ENCODE data around the gene ASIC2.

The ASIC2 gene

GRCh38 chr17:33258296-33258695, 34.8 kb downstream of the ASIC2 start:
- H3K27ac ChIP-seq (replicated peaks) = no peak overlapping the region
- TF ChIP-seq POLR2AphosphoS5 (IDR thresholded peaks at IDR 0.05; ENCODE audit: low read depth) = no peak
- TF ChIP-seq, protein P1, sequence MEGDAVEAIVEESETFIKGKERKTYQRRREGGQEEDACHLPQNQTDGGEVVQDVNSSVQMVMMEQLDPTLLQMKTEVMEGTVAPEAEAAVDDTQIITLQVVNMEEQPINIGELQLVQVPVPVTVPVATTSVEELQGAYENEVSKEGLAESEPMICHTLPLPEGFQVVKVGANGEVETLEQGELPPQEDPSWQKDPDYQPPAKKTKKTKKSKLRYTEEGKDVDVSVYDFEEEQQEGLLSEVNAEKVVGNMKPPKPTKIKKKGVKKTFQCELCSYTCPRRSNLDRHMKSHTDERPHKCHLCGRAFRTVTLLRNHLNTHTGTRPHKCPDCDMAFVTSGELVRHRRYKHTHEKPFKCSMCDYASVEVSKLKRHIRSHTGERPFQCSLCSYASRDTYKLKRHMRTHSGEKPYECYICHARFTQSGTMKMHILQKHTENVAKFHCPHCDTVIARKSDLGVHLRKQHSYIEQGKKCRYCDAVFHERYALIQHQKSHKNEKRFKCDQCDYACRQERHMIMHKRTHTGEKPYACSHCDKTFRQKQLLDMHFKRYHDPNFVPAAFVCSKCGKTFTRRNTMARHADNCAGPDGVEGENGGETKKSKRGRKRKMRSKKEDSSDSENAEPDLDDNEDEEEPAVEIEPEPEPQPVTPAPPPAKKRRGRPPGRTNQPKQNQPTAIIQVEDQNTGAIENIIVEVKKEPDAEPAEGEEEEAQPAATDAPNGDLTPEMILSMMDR (IDR thresholded peaks at IDR 0.05; ENCODE audit: insufficient read depth, low read length) = no peak
- TF ChIP-seq, protein P2, sequence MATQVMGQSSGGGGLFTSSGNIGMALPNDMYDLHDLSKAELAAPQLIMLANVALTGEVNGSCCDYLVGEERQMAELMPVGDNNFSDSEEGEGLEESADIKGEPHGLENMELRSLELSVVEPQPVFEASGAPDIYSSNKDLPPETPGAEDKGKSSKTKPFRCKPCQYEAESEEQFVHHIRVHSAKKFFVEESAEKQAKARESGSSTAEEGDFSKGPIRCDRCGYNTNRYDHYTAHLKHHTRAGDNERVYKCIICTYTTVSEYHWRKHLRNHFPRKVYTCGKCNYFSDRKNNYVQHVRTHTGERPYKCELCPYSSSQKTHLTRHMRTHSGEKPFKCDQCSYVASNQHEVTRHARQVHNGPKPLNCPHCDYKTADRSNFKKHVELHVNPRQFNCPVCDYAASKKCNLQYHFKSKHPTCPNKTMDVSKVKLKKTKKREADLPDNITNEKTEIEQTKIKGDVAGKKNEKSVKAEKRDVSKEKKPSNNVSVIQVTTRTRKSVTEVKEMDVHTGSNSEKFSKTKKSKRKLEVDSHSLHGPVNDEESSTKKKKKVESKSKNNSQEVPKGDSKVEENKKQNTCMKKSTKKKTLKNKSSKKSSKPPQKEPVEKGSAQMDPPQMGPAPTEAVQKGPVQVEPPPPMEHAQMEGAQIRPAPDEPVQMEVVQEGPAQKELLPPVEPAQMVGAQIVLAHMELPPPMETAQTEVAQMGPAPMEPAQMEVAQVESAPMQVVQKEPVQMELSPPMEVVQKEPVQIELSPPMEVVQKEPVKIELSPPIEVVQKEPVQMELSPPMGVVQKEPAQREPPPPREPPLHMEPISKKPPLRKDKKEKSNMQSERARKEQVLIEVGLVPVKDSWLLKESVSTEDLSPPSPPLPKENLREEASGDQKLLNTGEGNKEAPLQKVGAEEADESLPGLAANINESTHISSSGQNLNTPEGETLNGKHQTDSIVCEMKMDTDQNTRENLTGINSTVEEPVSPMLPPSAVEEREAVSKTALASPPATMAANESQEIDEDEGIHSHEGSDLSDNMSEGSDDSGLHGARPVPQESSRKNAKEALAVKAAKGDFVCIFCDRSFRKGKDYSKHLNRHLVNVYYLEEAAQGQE (IDR thresholded peaks at IDR 0.05; ENCODE audit: insufficient replicate concordance, low read depth) = no peak
- no peak for TF ChIP-seq GABPA (IDR thresholded peaks at IDR 0.05; ENCODE audit: low read depth)
- no peak for TF ChIP-seq SPI1 (IDR thresholded peaks at IDR 0.05; ENCODE audit: borderline replicate concordance, low read depth)

GRCh38 chr17:33245183-33245582, 47.9 kb downstream of the ASIC2 start:
- H3K4me3 ChIP-seq (replicated peaks; ENCODE audit: insufficient read depth, low read length) = no peak overlapping the region
- TF ChIP-seq SPI1 (IDR thresholded peaks at IDR 0.05; ENCODE audit: borderline replicate concordance, low read depth) = no peak
- H3K27ac ChIP-seq (replicated peaks) = no peak overlapping the region
- no peak for DNase-seq (ENCODE audit: low read depth in 1 of 2, low spot score in 1 of 2)
- no peaks in the 10 kb centered on the region for H3K27me3 ChIP-seq (ENCODE audit: insufficient read depth, poor library complexity, severe bottlenecking)

More at GRCh38 chr17:33258296-33258695, 34.8 kb downstream of the ASIC2 start:
- H3K4me3 ChIP-seq (replicated peaks; ENCODE audit: insufficient read depth, low read length) = no peak overlapping the region
- no peaks in the 10 kb centered on the region for H3K27me3 ChIP-seq (ENCODE audit: insufficient read depth, poor library complexity, severe bottlenecking)
- DNase-seq (ENCODE audit: low read depth in 1 of 2, low spot score in 1 of 2) = no peak

- Histone ChIP-seq H3K4me3 (replicated peaks; ENCODE audit: insufficient read depth, low read length) (no peak overlapping the region), H3K27me3 (ENCODE audit: insufficient read depth, poor library complexity, severe bottlenecking) (no peaks in the 10 kb centered on the region), H3K27ac (replicated peaks) (no peak overlapping the region)
- DNase-seq (ENCODE audit: low read depth in 1 of 2, low spot score in 1 of 2) = no peak
- TF ChIP-seq GABPA (IDR thresholded peaks at IDR 0.05; ENCODE audit: low read depth) = no peak
- no peak for TF ChIP-seq SPI1 (IDR thresholded peaks at IDR 0.05; ENCODE audit: borderline replicate concordance, low read depth)
- TF ChIP-seq POLR2AphosphoS5 (IDR thresholded peaks at IDR 0.05; ENCODE audit: low read depth) = no peak
- TF ChIP-seq, protein P1 (IDR thresholded peaks at IDR 0.05; ENCODE audit: insufficient read depth, low read length) = no peak
- TF ChIP-seq, protein P2 (IDR thresholded peaks at IDR 0.05; ENCODE audit: insufficient replicate concordance, low read depth) = no peak
These were observed 49.4 kb downstream of the ASIC2 start for GRCh38 chr17:33243732-33244131.

- TF ChIP-seq SPI1 (IDR thresholded peaks at IDR 0.05; ENCODE audit: borderline replicate concordance, low read depth) = no peak
- TF ChIP-seq, protein P1 (IDR thresholded peaks at IDR 0.05; ENCODE audit: insufficient read depth, low read length) = no peak
- no peak for TF ChIP-seq GABPA (IDR thresholded peaks at IDR 0.05; ENCODE audit: low read depth)
- TF ChIP-seq, protein P2 (IDR thresholded peaks at IDR 0.05; ENCODE audit: insufficient replicate concordance, low read depth) = no peak
- TF ChIP-seq POLR2AphosphoS5 (IDR thresholded peaks at IDR 0.05; ENCODE audit: low read depth) = no peak
- H3K4me3 ChIP-seq (replicated peaks; ENCODE audit: insufficient read depth, low read length) = no peak overlapping the region
- no peaks in the 10 kb centered on the region for H3K27me3 ChIP-seq (ENCODE audit: insufficient read depth, poor library complexity, severe bottlenecking)
- H3K27ac ChIP-seq (replicated peaks) = no peak overlapping the region
- DNase-seq (ENCODE audit: low read depth in 1 of 2, low spot score in 1 of 2) = no peak
These were observed 50.5 kb downstream of the ASIC2 start for GRCh38 chr17:33242375-33243124.

All from HL-60 (cell line).